HepG2 (cell line): ENCODE results near the gene ZACN. TPM values are rescaled to one million over a fixed set of nuclear protein-coding genes. Genes with fewer than 3 reads are reported as not detected.

Source experiments
- ATAC-seq: fragments of 200-7000 bp; cut with Tn5 transposase; 3 replicates; pipeline ENCODE4 v1.9.1; 2020; ENCODE audit warnings: mild to moderate bottlenecking, moderate library complexity
- BruUV-seq: library from RNA; stranded (reverse); fragments of 400-500 nt; replicated peaks from 2 replicates; lab custom pipeline; 2021; lab: Mats Ljungman, UMichigan
- CTCF ChIA-PET: fragments of 300-600 bp; formaldehyde crosslinking; extraction: SDS; loops from one replicate; lab custom pipeline; 2021; ENCODE audit warnings: low total read pairs, inconsistent platforms, low intra/inter-chr PET ratio; lab: Yijun Ruan, JAX
- POLR2A ChIA-PET: fragments of 350-600 bp; sonication (Branson Sonifier 250); formaldehyde crosslinking; loops from one replicate; lab custom pipeline; 2020; ENCODE audit warnings: antibody characterized with exemption, inconsistent platforms; lab: Yijun Ruan, JAX
- DNase-seq: peaks from one replicate; pipeline ENCODE4 v3.0.0-alpha.2; 2015; ENCODE audit warnings: low spot score
- FAIRE-seq: peaks from 3 replicates; lab custom pipeline; 2011; peaks lifted over from hg19 to GRCh38; lab: Jason Lieb, UNC
- H2AFZ ChIP-seq: one replicate; pipeline ENCODE4 v1.6.1; 2011; ENCODE audit warnings: low read length, inconsistent platforms
- H3K27ac ChIP-seq: fragments of 300-600 bp; 3 replicates; pipeline ENCODE4 v1.8.0; 2011; ENCODE audit warnings: mixed run types, mild to moderate bottlenecking, mixed read lengths, low read length, inconsistent platforms; ENCODE audit not compliant: insufficient read depth; ENCODE audit errors: extremely low read length
- H3K27me3 ChIP-seq, 2 experiments: fragments of 200-600 bp in 1 of 2; 2 replicates in 1 of 2; 3 replicates in 1 of 2; pipeline versions ENCODE4 v1.6.0 to v1.8.0; 2011; ENCODE audit warnings: low read length in 2 of 2, mild to moderate bottlenecking in 2 of 2, moderate library complexity in 2 of 2, inconsistent platforms in 1 of 2; ENCODE audit not compliant: insufficient read depth in 2 of 2, control insufficient read depth in 1 of 2
- H3K36me3 ChIP-seq, 2 experiments: fragments of 200-600 bp in 1 of 2; replicated peaks in 1 of 2; 2 replicates in 1 of 2; 3 replicates in 1 of 2; pipeline versions ENCODE4 v1.5.1 to v1.8.0; 2011; ENCODE audit warnings: low read length in 2 of 2, inconsistent platforms in 1 of 2; ENCODE audit not compliant: insufficient read depth in 2 of 2, control insufficient read depth in 1 of 2
- H3K4me1 ChIP-seq: 2 replicates; pipeline ENCODE4 v1.5.1; 2012; ENCODE audit warnings: low read length, inconsistent platforms; ENCODE audit not compliant: insufficient read depth
- H3K4me2 ChIP-seq: 2 replicates; pipeline ENCODE4 v1.6.0; 2011; ENCODE audit warnings: low read depth, low read length, inconsistent platforms
- H3K4me3 ChIP-seq, 3 experiments: fragments of 200-600 bp in 1 of 3; sonication (generic), shearing (Covaris generic) in 1 of 3; replicated peaks in 1 of 3; 2 replicates each; pipeline ENCODE4 v1.5.1; 2011 to 2016; ENCODE audit warnings: low read length in 3 of 3, inconsistent platforms in 2 of 3, low read depth in 2 of 3, mild to moderate bottlenecking in 2 of 3, control low read depth in 1 of 3, mixed read lengths in 1 of 3; ENCODE audit not compliant: insufficient read depth in 1 of 3
- H3K79me2 ChIP-seq: one replicate; pipeline ENCODE4 v1.6.1; 2011; ENCODE audit warnings: low read length, inconsistent platforms; ENCODE audit not compliant: insufficient read depth
- H3K9ac ChIP-seq: 2 replicates; pipeline ENCODE4 v1.6.0; 2011; ENCODE audit warnings: mild to moderate bottlenecking, low read depth, low read length, inconsistent platforms; ENCODE audit not compliant: insufficient read depth
- H3K9me3 ChIP-seq: 2 replicates; pipeline ENCODE4 v1.5.1; 2012; ENCODE audit warnings: mild to moderate bottlenecking, low read length
- H4K20me1 ChIP-seq: 2 replicates; pipeline ENCODE4 v1.6.0; 2011; ENCODE audit warnings: inconsistent platforms, mild to moderate bottlenecking, low read length, moderate library complexity; ENCODE audit not compliant: insufficient read depth
- MZF1 ChIP-seq: sonication (generic); formaldehyde crosslinking; IDR thresholded peaks from 2 replicates; pipeline ENCODE4 v1.8.1; 2023; ENCODE audit warnings: mild to moderate bottlenecking, missing genetic modification reagents, borderline replicate concordance
- NFIB ChIP-seq: sonication (generic); formaldehyde crosslinking; IDR thresholded peaks from 2 replicates; pipeline ENCODE4 v1.9.0; 2021; ENCODE audit warnings: missing genetic modification reagents, mild to moderate bottlenecking, borderline replicate concordance
- NFYB ChIP-seq: sonication (generic); formaldehyde crosslinking; IDR thresholded peaks from 2 replicates; pipeline ENCODE4 v1.4.0; 2020; ENCODE audit warnings: missing genetic modification reagents
- NR2F2 ChIP-seq: IDR thresholded peaks from 2 replicates; pipeline ENCODE4 v1.6.1; 2012; ENCODE audit warnings: low read depth, inconsistent platforms, borderline replicate concordance
- SALL1 ChIP-seq: sonication (generic); formaldehyde crosslinking; IDR thresholded peaks from 2 replicates; pipeline ENCODE4 v1.8.0; 2022; ENCODE audit warnings: mild to moderate bottlenecking, missing genetic modification reagents
- SRY ChIP-seq: sonication (generic); formaldehyde crosslinking; IDR thresholded peaks from 2 replicates; pipeline ENCODE4 v1.8.0; 2022; ENCODE audit warnings: mild to moderate bottlenecking, missing genetic modification reagents
- ZEB1 ChIP-seq: IDR thresholded peaks from 2 replicates; pipeline ENCODE4 v1.6.1; 2012; ENCODE audit warnings: mild to moderate bottlenecking, low read depth, inconsistent platforms; ENCODE audit not compliant: insufficient replicate concordance
- ZFX ChIP-seq: sonication (generic); formaldehyde crosslinking; IDR thresholded peaks from 2 replicates; pipeline ENCODE4 v1.4.0; 2020; ENCODE audit warnings: mild to moderate bottlenecking, low read depth, missing genetic modification reagents, moderate library complexity
- ZNF33B ChIP-seq: sonication (generic); formaldehyde crosslinking; IDR thresholded peaks from 2 replicates; pipeline ENCODE4 v1.5.1; 2020; ENCODE audit warnings: mild to moderate bottlenecking, missing genetic modification reagents
- ZNF431 ChIP-seq: sonication (generic); formaldehyde crosslinking; IDR thresholded peaks from 2 replicates; pipeline ENCODE4 v1.9.0; 2022; ENCODE audit warnings: missing genetic modification reagents, low read depth, mild to moderate bottlenecking, borderline replicate concordance
- ZNF569 ChIP-seq: sonication (generic); formaldehyde crosslinking; IDR thresholded peaks from 2 replicates; pipeline ENCODE4 v1.5.0; 2020; ENCODE audit warnings: mild to moderate bottlenecking, missing genetic modification reagents, moderate library complexity, borderline replicate concordance
- ZNF572 ChIP-seq: sonication (generic); formaldehyde crosslinking; IDR thresholded peaks from 2 replicates; pipeline ENCODE4 v1.5.1; 2020; ENCODE audit warnings: mild to moderate bottlenecking, missing genetic modification reagents
- WGBS: methylation state at CpG from one replicate; pipeline ENCODE4 v1.1.6; 2017; ENCODE audit warnings: low lambda C conversion rate; 5-methylcytosine and 5-hydroxymethylcytosine counted together
- in situ Hi-C: cut with HindIII; loops from 2 replicates; pipeline ENCODE4 v1.10.0; 2017; ENCODE audit warnings: low pct_unique_long_range_greater_than_20kb; ENCODE audit not compliant: extremely low pct_ligation_motif_present
- intact Hi-C: fragments of 100-400 bp; cut with micrococcal nuclease; formaldehyde crosslinking; loops from one replicate; pipeline ENCODE4 v1.10.0; 2022; ENCODE audit not compliant: unreplicated experiment
- polyA plus RNA-seq, 8 experiments: library from polyadenylated mRNA; depleted of rRNA in 3 of 8; stranded (reverse) in 7 of 8; unstranded in 1 of 8; fragments of >200 nt; fragmentation: Illumina TruSeq in 4 of 8; extraction: Trizol in 4 of 8; gene quantifications; 2 replicates each; pipeline versions ENCODE4 v1.2.1 to v1.2.3, GENCODE V29; 2011 to 2016; ENCODE audit warnings: low read depth in 4 of 8, missing spikeins in 1 of 8, mixed read lengths in 1 of 8; ENCODE audit not compliant: insufficient read depth in 1 of 8
- total RNA-seq, 5 experiments: library from RNA; depleted of rRNA; stranded (reverse); fragments of >200 nt; fragmentation: Illumina TruSeq; extraction: Trizol; gene quantifications; 2 replicates each; pipeline ENCODE4 v1.2.3, GENCODE V29; 2016; ENCODE audit warnings: low read depth in 1 of 5
- TF ChIP-seq, protein P1 (sequence below): sonication (generic); formaldehyde crosslinking; conservative IDR thresholded peaks from 2 replicates; pipeline ENCODE4 v1.8.1; 2023; ENCODE audit warnings: missing genetic modification reagents

ZACN gene
- total and polyA plus RNA-seq, 2 of the 13 experiments (the other 11 are each of a cell fraction or from before 2014, with no cell fraction given), result 0.11 to 0.15 TPM

DNA sequence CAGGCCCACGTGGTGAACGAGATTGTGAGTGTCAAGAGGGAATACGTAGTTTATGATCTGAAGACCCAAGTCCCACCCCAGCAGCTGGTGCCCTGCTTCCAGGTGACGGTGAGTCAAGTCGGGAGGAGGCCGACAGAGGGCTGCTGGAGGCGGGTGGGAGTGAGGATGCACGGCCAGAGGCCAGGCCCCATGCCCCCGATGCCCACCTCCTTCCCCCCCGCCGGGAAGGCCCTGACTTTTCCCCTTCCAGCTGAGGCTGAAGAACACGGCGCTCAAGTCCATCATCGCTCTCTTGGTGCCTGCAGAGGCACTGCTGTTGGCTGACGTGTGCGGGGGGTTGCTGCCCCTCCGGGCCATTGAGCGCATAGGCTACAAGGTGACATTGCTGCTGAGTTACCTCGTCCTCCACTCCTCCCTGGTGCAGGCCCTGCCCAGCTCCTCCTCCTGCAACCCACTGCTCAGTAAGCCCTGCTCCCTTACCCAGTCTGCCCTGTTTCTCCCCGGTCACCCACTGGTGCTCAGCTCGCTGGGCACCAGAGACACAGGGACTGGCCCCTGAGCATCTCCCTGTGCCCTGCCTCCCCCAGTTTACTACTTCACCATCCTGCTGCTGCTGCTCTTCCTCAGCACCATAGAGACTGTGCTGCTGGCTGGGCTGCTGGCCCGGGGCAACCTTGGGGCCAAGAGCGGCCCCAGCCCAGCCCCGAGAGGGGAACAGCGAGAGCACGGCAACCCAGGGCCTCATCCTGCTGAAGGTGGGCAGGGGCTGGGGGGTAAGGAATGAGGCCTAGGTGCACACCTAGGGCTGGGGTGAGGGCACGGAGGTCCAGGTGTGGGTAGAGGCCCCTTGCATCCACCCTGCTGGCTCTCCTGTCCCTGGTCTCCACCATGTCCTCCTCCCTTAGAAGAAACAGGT is 2.6 kb downstream of the ZACN start:
- in situ Hi-C loops, result no loop called here
- DNase-seq, result no peak
- Histone ChIP-seq H4K20me1 (0 out of 2 replicates have a peak, but pooled peaks cover 8% of the 10 kb centered on the region), H3K4me2 (no peak overlapping the region), H3K79me2 (no peaks in the 10 kb centered on the region), H2AFZ (no peak overlapping the region), H3K27ac (no peak overlapping the region), H3K9ac (no peak overlapping the region), H3K4me1 (peaks cover 20% of the 10 kb centered on the region), H3K9me3 (no peaks in the 10 kb centered on the region), H3K27me3 (peaks cover 8 to 26% of the 10 kb centered on the region in 2 experiments; a peak in 4 of 5 replicates), H3K4me3 (no peak overlapping the region), H3K36me3 (peaks cover 22 to 25% of the 10 kb centered on the region in 2 experiments; a peak in 4 of 5 replicates)
- BruUV-seq, result no TSS peak
- 84% methylated on average over 26 of the region's 27 CpGs for WGBS
- intact Hi-C loops, result no loop called here
- ATAC-seq, result 0 out of 3 replicates have a peak, but pooled peaks have one; percentile 1
- FAIRE-seq, result peak; percentile 21
- POLR2A ChIA-PET, result interaction anchor here (0.9 to 1.4 kb wide), 2 partner anchors 9 to 52 kb away, joined by 4 to 5 read pairs; partner anchors contain the start of gene SRP68
- CTCF ChIA-PET, result no interaction called here
- TF ChIP-seq ZNF431 (no peak), SRY (CRISPR knock-in tag) (no peak), ZEB1 (no peak), NR2F2 (no peak), NFIB (CRISPR knock-in tag) (no peak), MZF1 (CRISPR knock-in tag) (no peak), SALL1 (peak; percentile 17; the same call in 1 of the 2 replicates), NFYB (no peak), ZNF33B (CRISPR knock-in tag) (no peak), ZNF569 (CRISPR knock-in tag) (no peak), ZFX (CRISPR knock-in tag) (no peak), ZNF572 (CRISPR knock-in tag) (no peak)
- TF ChIP-seq, protein P1, sequence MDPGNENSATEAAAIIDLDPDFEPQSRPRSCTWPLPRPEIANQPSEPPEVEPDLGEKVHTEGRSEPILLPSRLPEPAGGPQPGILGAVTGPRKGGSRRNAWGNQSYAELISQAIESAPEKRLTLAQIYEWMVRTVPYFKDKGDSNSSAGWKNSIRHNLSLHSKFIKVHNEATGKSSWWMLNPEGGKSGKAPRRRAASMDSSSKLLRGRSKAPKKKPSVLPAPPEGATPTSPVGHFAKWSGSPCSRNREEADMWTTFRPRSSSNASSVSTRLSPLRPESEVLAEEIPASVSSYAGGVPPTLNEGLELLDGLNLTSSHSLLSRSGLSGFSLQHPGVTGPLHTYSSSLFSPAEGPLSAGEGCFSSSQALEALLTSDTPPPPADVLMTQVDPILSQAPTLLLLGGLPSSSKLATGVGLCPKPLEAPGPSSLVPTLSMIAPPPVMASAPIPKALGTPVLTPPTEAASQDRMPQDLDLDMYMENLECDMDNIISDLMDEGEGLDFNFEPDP (CRISPR knock-in tag), result 0 out of 2 replicates have a peak, but pooled peaks have one; percentile 52
